Measurements from ENCODE around the gene KSR1.
"Not testable (repeated sequence)": the region's sequence is repeated elsewhere in the genome, so short reads cannot be mapped to it uniquely, and the experiment has no call there.

The KSR1 gene

GRCh38 chr17:27452828-27453227, 3.4 kb upstream of the KSR1 start:
- in situ Hi-C loops (cut with MboI; ENCODE audit: low sequenced_read_pairs), result no loop called here

- in situ Hi-C loops (cut with MboI; ENCODE audit: low sequenced_read_pairs), result no loop called here
Measured at GRCh38 chr17:27453471-27453870, 2.8 kb upstream of the KSR1 start.

DNA sequence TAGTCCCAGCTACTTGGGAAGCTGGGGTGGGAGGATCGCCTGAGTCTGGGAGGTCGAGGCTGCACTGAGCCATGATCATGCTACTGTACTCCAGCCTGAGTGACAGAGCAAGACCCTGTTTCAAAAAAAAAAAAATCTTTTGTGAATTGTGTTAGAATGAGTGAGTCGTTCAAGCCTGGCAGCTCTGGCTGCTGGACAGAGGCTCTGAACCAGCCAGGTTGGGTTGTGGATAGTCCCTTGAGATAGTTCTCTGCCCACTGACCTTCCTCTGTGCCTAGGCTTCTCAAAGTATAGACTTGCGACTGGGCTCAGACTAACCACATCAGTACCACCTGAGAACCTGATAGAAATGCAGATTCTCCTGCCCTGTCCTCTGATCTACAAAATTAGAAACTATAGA, 2.2 kb upstream of the KSR1 start:
- in situ Hi-C loops (cut with MboI; ENCODE audit: low sequenced_read_pairs), result no loop called here

GRCh38 chr17:27455236-27455913, 873 bp upstream of the KSR1 start:
- in situ Hi-C loops (cut with MboI; ENCODE audit: low sequenced_read_pairs), result no loop called here

- in situ Hi-C loops (cut with MboI; ENCODE audit: low sequenced_read_pairs), result no loop called here
Measured at GRCh38 chr17:27456681-27457359, 572 bp downstream of the KSR1 start.

DNA sequence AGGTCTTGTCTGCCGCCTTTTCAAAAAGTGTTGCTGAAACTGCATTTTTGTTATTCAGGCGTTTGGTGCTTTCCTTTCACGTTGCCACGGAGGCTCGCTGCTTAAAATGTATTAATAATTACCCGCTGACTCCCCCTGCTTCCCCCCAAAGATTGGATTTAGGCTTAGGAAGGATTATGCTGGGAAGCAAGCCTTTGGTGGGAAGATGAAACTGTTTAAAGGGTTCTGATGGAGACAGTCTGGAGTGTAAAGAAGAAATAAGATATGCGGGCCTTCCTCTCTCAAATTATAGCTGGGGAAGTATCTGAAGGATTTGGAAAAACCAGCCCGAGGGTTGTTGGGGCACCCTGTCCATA, 1.1 kb downstream of the KSR1 start:
- in situ Hi-C loops (cut with MboI; ENCODE audit: low sequenced_read_pairs), result no loop called here

GRCh38 chr17:27457731-27458523, 1.7 kb downstream of the KSR1 start:
- in situ Hi-C loops (cut with MboI; ENCODE audit: low sequenced_read_pairs), result no loop called here

- in situ Hi-C loops (cut with MboI; ENCODE audit: low sequenced_read_pairs), result no loop called here
Measured at GRCh38 chr17:27458524-27458908, 2.3 kb downstream of the KSR1 start.

DNA sequence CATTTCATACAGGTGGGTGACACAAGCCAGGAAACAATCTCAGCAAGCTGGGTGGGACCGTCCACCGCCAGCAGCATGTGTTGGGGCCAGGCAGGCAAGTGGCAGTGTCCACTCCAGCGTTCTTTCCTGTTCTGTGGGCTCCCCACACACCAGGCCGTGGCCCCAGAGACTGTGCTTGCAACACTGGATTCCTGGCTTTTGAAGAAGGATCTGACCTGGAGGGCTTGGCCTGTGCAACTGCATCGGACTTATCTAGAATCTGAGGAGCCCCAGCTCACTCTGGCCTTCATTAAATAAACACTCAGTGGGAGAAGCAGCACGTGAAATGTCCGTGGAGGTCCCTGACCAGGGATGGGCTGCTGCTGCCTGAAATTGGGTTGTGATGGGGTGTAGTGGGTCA, 3.2 kb downstream of the KSR1 start:
- in situ Hi-C loops (cut with MboI; ENCODE audit: low sequenced_read_pairs), result no loop called here

GRCh38 chr17:27460196-27460725, 4.0 kb downstream of the KSR1 start:
- in situ Hi-C loops (cut with MboI; ENCODE audit: low sequenced_read_pairs), result no loop called here

DNA sequence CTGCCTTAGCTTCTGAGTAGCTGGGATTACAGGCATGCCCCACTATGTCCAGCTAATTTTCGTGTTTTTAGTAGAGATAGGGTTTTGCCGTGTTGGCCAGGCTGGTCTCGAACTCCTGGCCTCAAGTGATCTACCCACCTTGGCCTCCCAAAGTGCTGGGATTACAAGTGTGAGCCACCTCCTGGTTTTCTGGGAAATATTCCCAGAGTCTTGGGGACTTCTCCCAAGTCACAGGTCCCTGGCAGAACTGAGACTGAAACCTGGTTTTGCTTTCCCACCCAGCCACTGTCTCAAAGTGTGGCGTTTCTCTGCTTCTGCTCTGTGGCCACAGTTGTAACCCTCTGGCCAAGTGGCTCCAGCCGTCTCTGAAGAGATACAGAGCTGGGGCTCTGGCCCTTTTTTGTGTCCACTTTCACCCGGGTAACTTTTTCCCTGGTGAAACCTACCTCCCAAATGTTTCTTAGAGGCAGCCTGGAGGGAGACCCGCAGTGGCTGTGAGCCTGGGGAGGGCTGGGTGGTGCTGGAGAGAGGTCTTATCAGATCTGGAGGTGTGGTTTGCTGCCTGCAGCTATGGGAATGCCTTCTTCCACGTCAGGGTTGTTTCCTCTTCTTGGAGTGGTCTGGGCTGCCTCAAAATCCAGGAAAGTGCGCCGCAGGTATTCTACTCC, 5.1 kb downstream of the KSR1 start:
- in situ Hi-C loops (cut with MboI; ENCODE audit: low sequenced_read_pairs), result no loop called here

DNA sequence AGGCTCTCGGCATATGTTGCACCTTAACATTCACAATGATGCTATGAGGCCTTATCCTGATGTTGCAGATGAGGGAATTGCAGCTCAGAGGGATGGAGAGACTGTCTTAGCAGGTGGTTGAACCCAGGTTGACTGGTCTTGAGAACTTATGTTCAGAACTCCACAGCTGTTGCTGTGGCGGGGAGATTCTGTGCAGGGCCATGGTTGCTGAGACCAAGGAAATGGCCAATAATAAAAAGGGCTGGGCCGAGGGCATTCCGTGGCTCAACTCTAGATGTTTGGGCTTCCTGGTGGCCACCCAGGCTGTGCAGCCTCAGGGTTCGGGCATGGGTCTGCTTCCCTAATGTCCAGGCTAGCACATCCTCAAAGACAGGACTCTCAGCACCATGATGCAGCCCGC, 5.9 kb downstream of the KSR1 start:
- in situ Hi-C loops (cut with MboI; ENCODE audit: low sequenced_read_pairs), result no loop called here

DNA sequence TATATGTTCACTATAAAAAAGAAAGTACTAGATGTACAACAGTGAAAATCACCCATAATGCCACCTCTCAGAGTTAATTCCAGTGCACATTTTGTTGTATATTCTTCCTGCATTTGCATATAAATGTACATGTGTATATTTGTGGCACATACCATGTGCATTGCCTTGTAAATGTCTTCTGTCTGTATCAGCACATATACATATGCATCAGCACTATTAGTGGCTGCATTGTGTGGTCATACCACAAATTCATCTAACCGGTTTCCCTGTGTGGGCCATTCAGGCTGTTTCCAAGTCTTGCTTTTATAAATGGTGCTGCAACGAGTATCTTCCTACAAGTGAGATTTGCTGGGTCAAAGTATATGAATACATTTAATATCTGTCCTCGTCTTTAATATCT, 6.5 kb downstream of the KSR1 start:
- in situ Hi-C loops (cut with MboI; ENCODE audit: low sequenced_read_pairs), result no loop called here

DNA sequence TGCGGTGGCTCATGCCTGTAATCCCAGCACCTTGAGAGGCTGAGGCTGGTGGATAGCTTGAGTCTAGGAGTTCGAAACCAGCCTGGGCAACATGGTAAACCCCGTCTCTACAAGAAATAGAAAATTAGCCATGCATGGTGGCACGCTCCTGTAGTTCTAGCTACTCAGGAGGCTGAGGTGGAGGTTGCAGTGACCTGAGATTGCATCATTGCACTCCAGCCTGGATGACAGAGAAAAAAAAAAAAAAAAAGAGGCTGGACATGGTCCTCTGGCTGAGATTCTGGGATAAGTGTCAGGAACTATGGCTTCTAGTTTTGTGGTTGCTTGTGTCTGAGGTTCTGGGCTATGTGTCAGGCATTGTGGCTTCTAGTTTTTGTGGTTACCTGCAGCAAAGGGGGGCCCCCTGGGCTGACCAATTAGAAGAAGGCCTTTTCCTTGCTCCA, 7.0 kb downstream of the KSR1 start:
- in situ Hi-C loops (cut with MboI; ENCODE audit: low sequenced_read_pairs), result no loop called here

GRCh38 chr17:27464019-27464418, 7.8 kb downstream of the KSR1 start:
- in situ Hi-C loops (cut with MboI; ENCODE audit: low sequenced_read_pairs), result not testable (repeated sequence)

- in situ Hi-C loops (cut with MboI; ENCODE audit: low sequenced_read_pairs), result no loop called here
Measured at GRCh38 chr17:27464431-27464830, 8.2 kb downstream of the KSR1 start.

DNA sequence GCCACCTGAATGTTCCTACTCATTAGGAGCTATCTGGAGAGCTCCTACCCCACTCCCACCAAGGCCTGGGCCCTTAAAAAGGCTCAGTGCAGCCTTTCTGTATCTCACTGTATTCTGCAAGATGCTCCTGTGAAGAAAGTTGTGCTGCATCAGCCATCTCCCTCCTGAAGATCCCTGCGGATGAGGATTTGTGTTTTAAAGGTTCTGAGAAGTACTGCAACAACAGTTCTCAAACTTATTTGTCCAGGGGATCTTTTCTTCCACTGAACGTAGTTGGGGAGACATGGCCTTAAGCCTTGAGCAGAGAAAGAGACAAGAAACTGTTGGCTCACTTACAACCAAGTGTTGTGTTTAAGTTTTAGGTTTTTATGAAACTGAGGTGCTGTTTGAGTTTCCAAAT, 9.6 kb downstream of the KSR1 start:
- in situ Hi-C loops (cut with MboI; ENCODE audit: low sequenced_read_pairs), result not testable (repeated sequence)

DNA sequence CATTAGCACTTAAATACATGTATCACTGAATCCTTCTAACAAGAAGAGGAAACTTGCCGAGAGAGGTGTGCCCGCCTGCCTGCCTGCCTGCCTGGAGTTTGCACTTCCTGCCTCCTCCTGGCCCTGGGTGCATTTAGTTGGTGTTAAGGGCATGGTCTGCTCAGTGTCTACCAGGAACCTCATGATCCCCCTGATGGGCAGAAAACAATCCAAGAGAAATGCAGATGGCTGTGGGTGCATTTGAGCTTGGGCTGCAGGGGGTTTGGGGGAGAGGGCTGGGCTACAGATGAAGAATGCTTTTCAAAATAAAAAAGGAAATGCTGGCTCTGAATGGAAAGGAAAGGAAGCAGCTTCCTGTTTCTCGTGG, 10.1 kb downstream of the KSR1 start:
- in situ Hi-C loops (cut with MboI; ENCODE audit: low sequenced_read_pairs), result no loop called here

GRCh38 chr17:27466743-27467375, 10.6 kb downstream of the KSR1 start:
- in situ Hi-C loops (cut with MboI; ENCODE audit: low sequenced_read_pairs), result no loop called here

- in situ Hi-C loops (cut with MboI; ENCODE audit: low sequenced_read_pairs), result no loop called here
Measured at GRCh38 chr17:27469256-27469655, 13.0 kb downstream of the KSR1 start.

Measured in hTERT RPE-1 (cell line).